Hematopoietic multipotent progenitor cell (in vitro differentiated cells): ENCODE data around the gene CD2AP. TPM values are rescaled to one million over a fixed set of nuclear protein-coding genes. Genes with fewer than 3 reads are reported as not detected.
"Not testable (repeated sequence)": the region's sequence is repeated elsewhere in the genome, so short reads cannot be mapped to it uniquely, and the experiment has no call there.

Source experiments
- DNase-seq, 3 donors: peaks; one replicate each; pipeline ENCODE4 v3.0.0-alpha.2; 2011 to 2015; ENCODE audit warnings: low read depth in 2 of 3, low spot score in 2 of 3
- total RNA-seq: library from RNA; depleted of rRNA; stranded (reverse); fragments of >200 nt; gene quantifications from one replicate; pipeline ENCODE4 v1.2.3, GENCODE V29; 2012

Gene CD2AP
- total RNA-seq, 1 donor: 8.1 TPM

DNA sequence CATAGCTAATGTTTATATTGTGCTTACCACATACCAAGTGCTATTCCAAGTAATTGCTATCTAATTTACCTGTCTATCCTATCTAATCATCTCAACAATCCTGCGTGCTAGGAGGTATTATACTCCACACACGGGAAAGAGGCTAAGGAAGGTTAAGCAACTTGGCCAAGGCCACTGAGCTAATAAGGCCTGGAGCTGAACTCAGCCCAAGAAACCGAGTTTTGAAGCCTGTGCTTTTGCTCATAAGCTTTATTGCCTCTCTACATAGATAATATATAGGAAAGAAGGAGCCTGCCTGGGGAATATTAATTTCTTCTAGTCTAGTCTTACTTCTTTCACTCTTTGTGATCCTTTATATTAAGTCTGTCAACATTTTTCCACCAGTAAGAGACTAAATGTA, 153.0 kb downstream of the CD2AP start:
- DNase-seq: no peak

DNA sequence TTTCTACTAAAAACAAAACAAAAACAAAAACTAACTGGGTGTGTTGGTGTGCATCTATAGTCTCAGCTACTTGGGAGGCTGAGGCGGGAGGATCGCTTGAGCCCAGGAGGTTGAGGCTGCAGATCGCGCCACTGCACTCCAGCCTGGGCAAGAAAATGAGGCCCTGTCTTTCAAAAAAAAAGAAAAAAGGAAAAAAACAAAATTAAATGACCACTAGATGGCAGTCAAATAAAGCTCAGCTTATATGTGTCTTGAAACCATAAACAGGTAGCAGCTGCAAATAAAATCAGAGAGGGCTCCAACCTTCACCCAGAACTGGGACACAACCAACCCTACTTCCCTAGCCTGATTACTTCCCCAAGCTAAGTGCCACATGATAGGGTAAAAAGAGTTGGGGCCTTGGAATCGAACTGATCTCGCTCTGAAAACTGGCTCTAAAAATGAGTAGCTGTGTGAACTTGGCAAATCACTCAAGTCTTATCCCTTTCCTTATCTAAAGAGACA, 153.7 kb downstream of the CD2AP start:
- peak; percentile 6 to 81 (median 41) for DNase-seq

DNA sequence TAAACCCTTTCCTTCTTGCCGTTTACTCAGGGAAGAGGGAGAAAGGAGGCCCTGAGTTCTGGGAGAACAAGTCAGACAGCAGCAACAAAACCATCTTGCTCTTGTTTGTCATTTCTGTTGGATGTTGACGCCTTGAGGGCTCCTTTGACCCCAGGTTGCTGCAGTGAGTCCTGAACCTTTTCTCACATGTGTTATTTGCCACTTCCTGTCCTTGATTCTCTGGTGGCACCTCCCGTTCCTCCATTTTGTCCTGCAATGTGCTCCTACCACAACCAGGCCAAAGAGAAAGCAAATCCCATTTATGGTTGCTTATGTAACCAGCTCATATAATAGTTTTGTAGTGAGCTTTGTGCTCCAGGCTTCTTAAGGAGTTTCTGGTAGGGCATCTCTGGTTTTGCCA, 154.2 kb downstream of the CD2AP start:
- peak in 1 of 3 donors; percentile 18 for DNase-seq

DNA sequence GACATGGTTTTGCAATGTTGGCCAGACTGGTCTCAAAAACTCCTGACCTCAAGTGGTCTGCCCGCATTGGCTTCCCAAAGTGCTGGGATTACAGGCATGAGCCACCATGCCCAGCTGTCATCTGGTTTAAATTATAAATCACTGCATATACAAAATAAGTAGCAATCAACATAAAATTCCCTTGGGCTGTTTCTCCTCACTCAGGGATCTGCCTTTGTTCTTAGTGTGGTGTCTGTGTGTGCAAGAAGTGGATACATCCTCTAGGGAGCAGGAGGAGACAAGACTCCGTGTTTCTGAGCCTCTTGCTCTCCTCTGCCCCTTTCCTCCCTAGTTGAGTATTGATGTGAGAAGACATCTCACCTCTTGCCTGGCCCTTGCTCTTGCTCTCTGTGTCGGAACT, 155.6 kb downstream of the CD2AP start:
- no peak for DNase-seq

DNA sequence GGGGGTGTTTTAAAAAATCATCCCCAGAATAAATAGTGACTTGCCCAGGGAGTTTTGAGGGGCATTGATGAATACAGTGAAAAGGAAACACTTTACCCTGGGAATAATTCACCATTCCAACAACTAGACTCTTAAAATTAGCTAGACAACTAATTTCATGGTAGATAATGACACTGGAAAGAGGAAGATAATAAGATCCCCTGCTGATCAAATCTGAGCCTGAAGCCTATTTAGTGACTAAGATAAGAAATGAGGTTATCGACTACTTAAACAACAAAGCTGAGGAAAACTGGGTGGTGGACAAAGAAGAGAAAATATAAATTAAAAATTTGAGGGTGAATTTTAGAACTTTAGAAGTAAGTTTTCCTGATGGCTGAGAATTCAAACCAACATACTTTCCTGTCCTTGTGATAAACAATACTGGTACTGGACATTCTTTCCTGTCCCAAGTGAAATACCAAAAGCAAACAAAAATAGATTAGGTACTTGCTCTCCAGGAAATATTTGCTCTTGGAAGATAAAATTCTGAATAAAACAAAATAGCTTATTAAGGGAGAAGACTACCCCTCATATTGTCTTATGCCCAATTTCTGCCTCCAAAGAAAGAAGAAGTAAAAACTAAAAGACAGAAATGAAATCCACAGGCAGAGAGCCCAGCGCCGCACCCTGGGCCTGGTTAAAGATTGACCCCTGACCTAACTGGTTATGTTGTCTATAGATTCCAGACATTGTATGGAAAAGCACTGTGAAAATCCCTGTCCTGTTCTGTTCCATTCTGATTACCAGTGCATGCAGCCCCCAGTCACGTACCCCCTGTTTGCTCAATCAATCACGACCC, 156.8 kb downstream of the CD2AP start:
- no peak for DNase-seq

DNA sequence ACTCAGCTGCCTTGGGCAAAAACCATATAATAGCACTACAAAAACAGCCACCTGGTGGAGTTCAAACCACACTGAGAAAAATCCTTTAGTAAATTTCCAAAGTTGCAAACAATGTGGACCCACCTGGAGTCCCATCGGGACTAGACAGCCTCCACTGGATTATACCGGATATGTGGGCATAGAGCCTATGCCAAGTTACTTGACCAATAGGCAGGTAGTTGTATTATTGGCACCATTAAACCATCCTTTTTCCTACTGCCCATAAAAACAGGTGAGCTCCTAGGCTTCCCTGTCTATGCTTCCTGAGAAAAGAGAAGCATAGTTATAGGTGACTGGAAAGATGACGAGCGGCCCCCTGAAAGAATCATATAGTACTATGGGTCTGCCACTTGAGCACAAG, 169.1 kb downstream of the CD2AP start:
- no peak for DNase-seq

DNA sequence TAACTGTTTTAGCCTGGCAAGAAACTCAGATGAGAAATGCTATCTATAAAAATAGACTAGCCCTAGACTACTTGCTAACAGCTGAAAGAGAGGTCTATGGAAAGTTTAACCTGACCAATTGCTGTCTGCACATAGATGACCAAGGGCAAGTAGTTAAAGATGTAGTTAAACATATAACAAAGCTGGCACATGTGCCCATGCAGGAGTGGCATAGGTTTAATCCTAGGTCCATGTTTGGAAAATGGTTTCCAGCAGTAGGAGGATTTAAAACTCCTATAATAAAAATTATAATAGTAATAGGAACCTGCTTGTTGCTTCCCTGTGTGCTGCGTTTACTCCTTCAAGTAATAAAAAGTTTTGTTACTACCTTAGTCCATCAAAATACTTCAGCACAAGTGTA, 169.6 kb downstream of the CD2AP start:
- no peak for DNase-seq

DNA sequence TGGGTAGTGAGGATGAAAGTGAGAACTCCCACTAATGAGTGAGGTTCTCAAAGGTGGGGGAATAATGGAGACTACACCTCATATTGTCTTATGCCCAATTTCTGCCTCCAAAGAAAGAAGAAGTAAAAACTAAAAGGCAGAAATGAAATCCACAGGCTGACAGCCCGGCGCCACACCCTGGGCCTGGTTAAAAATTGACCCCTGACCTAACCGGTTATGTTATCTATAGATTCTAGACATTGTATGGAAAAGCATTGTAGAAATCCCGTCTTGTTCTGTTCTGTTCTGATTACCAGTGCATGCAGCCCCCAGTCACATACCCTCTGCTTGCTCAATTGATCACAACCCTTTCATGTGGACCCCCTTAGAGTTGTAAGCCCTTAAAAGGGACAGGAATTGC, 170.0 kb downstream of the CD2AP start:
- DNase-seq: not testable (repeated sequence)

DNA sequence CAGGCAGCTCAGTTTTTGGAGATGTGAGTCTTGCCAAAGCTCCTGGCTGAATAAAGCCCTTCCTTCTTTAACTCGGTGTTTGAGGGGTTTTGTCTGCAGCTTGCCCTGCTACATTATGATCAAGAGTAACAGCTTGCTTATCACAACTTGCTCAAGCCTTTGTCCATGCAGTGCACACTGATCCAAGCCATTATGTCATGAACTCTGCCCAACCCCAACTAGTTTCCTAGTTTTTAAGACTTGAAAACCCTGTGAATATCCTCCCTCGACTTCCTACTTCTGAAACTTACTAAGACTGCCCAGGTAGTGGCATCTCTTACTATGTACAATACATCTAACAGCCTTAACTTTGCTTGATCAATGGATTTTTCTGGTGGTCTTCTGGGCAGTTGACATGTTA, 170.4 kb downstream of the CD2AP start:
- no peak for DNase-seq

DNA sequence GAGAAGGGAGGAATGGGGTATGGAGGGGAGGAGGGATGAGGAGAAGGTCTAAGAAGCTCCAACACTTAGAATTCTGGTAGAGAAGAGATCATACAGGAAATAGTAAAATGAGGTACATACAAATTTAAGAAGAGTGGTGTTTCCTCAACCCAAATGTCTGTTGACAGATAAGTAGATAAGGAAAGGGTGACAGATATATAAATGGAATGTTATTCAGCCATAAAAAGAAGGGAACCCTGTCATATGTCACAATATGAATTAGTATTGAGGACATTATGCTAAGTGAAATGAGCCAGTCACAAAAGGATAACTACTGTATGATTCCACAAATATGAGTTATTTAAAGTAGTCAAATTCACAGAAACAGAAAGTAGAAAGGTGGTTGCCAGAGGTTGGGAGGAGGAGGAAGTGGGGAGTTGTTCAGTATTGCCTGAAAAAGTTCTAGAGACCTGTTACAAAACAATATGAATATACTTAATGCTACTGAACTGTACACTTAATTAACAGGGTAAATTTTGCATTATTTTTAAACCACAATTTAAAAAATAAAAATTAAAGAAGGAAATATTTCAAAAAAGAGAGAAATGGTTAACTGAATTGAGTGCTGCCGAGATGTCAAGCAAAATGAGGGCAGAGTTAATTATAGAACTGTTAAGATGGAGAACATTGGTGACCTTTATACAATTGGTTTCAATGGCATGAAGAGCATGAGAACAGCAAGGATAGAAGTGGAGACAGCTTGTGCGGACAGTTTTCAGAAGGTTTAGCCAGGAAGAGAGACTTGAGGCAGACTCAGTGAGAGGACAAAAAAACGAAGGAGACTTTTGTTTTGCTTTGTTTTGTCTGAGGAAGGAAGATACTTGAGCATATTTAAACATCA, 173.2 kb downstream of the CD2AP start:
- peak in 1 of 3 donors; percentile 31 for DNase-seq

DNA sequence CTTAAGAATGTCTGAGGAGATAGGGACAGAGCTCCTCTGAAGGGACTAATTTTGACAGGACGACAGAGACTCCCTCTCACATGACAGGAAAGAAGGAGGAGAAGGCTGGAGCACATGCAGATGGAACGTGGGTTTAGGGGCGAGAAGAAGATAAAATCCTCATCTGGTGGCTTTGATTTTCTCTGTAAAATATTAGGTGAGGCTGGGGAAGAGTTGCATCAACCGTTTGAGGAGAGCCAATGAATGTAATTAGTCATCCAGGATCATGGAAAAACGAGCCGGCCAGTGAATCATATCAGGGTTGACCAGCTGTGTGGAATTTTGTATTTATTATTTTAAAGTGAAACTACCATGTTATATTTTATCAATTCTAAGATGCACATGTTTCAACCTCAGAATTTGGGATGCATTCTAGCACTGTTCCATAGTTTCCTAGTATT, 173.9 kb downstream of the CD2AP start:
- DNase-seq: no peak

DNA sequence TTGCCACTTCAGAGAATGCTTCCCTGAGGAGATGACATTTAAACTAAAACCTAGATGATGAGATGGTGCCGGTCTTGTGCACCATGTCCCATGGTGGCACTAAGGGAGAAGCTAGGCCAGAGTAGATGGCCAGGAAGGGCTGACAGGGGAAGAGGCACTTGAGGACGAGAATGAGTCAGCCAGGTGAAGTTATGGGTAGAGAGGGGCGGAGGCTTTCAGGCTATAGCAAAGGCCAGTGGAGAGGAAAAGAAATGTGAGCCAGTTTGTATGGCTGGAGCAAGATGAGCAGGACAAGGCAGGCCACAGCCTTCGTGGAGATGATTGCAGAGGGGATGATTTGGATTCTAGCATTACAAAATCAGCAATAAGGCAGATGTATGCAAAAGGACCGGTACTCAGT, 176.1 kb downstream of the CD2AP start:
- no peak for DNase-seq

DNA sequence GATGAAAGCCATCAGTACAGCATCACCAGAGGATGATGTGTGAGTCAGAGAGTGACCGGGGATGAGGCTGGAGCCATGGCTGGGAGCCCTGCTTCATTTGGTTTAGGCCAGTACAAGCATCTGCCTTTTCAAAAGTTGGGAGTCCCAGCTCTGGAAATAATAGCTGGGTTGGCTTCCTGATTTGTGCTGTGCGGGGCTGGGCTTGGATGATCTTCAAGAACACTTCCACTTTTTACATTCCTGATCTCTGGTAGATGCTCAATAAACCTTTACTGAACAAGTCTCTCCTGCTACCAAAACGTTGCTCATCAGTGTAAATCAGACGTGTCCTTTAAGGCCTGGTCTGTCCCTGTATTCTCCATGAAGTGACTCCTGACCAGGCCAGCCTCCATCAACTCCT, 176.7 kb downstream of the CD2AP start:
- no peak for DNase-seq

DNA sequence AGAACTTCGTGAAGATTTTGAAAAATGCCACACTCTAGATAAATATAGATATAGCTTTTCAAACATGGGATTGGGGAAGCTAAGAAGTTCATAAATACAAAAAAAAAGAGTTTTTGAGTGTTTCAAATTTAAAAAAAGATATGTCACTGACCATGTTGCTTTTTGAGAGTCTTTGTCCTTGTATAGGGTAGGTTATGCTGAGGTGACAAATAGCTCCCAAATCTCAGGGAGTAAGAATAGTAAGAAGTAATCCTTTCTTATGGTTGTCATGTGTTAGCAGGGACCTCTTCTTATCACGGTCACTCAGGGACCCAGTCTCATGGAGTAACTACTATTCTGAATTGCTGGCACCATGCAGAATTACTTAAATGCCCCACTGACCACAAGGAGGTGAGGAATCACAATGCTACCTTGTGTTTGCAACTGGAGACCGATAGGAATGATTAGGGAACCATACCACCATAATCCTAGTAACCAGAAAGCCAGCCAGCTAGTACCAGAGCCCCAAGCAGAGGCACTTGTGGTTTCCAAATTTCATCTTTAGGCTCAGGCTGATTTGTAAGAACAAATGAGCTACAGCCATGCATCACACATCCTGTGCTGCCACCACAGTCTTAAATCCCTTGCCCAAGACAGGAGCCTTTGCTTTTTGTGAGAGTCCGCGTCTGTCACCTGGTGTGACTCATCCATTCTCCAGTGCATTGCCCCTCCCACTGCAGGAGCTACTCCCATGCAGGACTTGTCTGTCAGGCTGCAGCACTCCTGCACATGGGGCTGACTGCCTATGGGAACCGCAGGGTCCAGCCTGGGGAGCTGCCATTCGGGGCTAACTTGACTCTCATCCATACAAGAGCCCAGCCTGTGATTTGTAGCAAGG, 178.4 kb downstream of the CD2AP start:
- peak in 2 of 3 donors; percentile 47 to 55 for DNase-seq

DNA sequence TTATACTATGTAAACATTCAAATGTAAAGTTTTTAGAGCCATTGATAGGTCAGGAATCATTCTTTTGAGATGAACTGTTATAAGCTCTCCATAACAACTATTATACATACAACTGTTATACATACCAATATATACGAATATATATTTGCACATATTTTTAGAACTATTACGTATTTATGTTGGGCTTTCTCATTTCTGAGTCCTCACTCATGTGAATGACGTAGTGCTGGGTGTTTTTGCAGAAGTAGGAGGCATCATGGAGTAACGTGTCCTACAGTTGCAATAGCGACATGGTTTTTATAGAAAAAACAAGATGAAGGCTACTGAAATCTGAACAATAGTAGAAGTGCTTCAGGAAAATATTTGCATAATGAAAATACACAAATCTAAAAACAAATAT, 184.4 kb downstream of the CD2AP start:
- no peak for DNase-seq

DNA sequence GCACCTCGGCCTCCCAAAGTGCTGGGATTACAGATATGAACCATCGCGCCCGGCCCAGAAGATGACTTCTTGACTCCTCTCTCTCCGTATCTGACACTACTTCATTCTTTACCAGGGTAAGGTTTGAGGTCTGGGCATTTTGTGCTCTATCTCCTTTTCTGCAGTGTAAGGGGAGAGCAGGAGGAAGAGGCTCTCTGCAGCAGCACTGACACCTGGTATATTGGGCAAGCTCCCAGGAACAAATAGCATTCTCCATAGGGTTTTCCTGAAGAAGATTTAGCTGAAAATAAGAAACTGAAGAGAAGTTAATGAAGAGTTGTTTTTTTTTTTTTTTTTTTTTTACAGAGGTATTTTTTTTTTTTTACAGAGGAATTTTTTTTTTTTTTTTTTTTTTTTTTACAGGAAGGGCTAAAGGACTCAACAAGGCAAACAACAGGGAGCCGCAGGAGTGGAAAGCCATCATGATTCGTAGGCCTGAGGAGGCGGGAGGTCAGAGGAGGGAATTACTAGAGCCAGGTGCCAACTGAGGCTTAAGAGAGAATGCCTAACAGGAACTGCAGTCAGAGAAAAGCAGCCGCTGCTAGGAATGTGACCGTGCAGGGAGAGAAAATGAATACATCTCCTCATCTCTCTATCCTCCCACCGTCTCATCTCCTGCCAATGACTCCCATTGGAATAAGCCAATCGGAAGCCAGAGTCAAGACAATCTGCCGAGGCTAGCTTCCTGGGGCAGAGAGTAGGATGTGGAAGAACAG, 186.1 kb downstream of the CD2AP start:
- DNase-seq: no peak

DNA sequence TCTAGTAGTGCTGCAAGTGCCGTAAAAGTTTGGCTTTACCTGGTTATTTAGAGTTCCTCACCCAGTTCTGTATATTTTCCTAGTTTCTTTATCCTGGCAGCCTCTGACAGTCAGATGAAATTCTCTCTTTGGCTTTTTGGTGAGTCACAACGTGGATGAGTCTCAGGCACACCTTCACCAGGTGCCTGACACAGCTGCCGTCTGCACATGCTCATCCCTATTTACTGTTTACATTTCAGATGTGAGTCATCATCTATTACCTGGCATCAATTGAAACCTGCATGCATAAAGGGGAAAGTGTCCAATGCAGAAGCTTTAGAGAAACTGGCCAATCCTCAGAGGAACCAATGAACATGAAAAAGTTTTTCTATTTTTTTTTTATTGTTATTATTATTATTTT, 187.5 kb downstream of the CD2AP start:
- DNase-seq: no peak

DNA sequence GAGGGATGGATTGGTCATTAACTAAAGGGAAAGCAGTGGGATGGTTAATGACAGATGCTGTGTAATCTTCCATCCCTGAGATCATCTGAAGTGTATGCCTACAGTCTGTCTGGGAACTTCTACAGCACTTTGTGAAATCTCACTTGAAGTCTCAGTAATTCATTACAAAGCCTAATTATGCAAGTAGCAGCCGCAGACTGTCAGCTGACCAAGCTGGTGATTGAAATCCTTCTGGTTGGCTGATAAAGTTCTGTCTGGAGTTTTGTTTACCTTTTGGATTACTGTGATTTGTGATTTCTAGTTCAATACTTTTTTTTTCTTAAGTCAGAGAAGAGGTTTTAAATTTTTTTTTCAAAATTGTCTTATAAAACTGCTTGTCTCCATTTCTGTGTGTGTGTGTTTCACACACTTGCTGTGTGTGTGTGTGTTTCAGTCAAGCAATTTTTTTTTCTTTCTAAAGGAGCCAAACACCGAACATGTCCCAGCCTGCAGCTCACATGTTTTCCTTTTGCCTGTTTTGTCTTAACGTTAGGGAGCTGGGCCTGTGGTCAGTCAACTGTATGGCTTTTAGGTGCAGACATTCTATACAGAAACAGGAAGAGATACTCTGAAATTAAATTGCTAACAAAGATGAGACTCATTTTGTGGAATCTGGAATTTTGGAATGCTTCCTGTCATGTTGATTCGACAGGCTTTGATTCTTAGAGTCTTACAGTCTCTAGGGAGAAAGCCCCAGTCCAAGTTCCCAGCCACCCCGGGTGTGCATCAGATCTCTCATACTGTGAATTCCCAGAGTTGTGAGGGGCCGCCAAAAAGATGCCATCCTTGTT, 192.3 kb downstream of the CD2AP start:
- no peak for DNase-seq

DNA sequence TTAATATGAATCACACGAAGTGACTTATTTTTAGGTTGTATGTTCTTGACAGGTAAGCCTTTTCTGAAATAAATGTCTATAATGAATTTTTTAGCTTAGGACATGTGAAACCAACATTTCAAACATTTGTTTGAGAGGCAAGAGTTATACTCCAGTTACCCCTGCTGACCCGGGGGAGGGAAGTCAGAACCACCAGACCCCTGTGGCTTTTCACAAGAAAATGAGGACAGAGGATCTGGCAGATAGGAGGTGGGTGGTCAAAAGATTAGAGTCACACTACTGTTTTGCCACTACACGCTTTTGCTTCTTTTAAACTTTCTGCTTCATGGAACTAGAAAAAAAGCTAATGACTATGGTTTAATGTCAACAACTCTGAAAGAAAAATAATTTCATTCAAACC, 193.3 kb downstream of the CD2AP start:
- DNase-seq: no peak
